ENCODE data around the gene CTXN1.
"Not testable (repeated sequence)": the region's sequence is repeated elsewhere in the genome, so short reads cannot be mapped to it uniquely, and the experiment has no call there.

The CTXN1 gene

GRCh38 chr19:7926021-7926726 lies at the start of gene CTXN1:
TSS of gene CTXN1 (minus strand) at chr19:7926135. CDS start at chr19:7925538, 597 bp downstream.
- DNase-seq: peak; percentile 84

DNA sequence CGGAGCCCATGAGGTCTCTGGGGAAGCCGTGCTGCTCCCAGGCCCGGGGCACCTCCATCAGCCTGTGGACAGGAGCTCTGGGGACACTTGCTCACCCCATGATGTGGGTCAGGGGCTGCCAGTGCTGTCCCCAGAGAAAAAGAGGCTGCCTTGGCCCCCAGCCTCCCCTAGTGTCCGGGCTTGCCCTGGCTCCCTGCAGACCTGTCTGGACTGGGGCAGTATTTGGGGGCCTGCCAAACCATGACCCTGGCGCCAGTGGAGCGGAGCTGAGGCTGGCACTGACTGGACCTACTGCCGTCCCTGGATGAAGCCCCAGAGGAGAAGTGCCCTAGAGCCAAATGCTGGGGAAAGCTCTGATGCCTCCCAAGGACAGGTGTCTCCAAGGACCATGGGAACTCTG lies 49.1 kb upstream of the CTXN1 start:
- no peak for DNase-seq

GRCh38 chr19:7973883-7974282 lies 47.9 kb upstream of the CTXN1 start:
- DNase-seq: no peak

DNA sequence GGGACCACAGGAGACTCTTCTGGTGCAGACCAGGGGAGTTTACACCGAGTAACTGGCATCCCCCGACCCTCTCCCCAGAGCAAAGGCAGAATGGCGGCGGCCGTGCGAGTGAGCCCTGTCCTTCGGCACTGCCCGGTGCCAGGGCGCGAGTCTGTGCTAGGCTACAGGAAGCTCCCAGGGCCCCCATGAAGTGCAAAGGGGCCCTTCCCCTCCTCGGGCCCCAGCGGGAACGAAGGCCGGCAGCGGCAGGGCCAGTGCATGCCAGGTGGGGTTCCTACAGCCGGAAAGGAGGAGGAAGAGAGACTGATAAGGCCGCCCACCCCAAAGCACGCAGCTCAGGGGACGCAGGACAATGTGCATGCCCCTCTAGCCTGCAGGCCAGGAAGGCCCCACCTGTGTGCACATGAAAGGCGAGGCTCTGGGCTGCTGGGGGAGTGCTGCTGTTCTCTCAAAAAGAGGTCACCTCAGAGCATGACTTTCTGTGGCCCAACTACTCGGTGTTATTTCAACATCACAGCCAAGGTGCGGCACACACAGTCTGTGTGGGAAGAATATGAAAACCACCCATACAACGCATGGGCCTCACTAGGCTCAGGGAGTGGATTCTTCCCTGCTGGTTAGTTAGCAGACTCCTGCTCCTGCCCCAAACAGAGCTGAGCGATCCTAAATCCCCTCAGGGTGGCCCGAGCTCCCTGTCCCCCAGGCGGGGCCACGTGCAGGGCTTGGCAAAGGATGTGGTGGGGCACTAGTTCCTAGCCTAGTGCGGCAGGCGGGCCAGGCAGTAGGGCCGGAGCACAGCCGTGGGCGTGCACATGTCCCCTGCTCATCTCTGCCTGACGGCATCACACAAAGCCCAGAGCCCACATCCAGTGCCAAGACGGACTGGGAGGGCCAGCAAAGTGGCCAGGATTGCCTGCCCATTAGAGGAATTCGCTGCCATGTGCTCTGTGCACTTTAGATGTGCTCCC lies 45.9 kb upstream of the CTXN1 start:
- no peak for DNase-seq

GRCh38 chr19:7970716-7971448 lies 44.9 kb upstream of the CTXN1 start:
- peak; percentile 44 for DNase-seq

- no peak for DNase-seq
Observed at GRCh38 chr19:7969555-7969939, 43.6 kb upstream of the CTXN1 start.

DNA sequence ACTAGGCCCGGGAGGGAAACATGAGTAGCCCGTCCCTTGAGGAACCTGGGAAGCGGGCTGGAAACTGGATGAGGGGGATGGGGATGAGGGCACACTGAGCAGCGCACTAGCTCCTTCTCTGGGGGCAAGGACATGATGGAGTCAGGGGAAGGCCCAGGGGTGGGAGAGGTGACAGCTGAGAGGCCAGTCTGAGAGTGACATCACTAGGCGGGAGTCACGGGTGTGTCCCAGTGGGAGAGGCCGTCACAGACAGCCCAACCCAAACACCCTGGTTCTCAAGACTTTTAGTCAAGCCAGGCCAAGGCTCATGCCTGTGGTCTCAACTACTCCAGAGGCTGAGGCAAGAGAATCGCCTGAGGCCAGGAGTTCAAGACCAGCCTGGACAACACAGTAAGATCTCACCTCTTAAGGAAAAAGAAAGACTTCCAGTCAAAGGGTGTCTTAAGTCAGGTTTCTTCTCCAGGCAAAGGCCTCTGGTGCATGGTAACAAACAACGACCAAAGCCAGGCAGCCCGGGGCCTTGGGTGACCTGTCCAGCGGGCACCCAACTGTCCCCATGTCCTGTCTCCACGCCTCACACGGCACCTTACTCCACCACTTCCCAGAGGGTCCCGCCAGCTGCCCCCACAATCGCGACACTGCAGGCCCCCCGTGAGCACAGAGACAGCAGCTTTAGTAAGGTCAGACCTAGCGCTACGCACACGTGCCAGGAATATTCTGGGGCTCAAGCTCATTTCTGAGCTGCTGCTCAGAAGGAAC lies 43.0 kb upstream of the CTXN1 start:
- no peak for DNase-seq

DNA sequence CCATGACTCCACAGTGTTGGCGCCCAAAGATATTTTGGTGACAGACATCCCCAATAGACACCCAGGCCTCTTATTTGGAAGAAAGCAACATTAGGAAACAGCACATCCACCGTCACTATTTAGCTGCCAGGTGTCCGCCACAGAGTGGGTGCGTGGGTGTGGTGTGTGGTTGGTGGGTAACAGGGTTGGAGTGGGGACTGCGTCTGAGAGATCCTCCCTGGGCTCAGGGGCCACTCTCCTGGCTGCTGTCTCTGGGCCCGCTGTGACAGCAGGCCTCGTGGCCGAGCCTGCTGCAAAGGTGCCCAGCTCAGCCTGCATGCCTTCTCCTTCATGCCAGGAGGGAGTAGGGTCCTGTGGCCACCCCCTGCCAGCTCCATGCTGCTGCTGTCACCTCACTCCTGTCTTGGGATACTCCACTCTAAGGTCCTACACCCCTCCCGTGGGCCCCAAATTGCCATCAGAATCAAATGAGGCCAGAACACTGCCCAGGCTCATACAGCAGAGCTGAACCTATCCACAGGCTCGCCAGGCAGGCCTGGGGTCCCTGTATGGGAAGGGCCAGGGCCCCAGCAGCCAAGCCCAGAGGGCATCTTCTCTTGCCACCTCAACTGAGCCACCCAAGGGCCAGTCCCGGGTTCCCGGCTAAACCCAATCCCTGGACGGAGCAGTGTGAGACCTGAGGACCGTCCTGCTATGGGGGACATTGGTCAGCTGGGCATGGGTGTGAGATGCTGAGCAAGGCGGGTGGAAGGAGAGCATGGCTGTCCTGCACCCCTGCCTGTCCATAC lies 42.3 kb upstream of the CTXN1 start:
- DNase-seq: no peak

DNA sequence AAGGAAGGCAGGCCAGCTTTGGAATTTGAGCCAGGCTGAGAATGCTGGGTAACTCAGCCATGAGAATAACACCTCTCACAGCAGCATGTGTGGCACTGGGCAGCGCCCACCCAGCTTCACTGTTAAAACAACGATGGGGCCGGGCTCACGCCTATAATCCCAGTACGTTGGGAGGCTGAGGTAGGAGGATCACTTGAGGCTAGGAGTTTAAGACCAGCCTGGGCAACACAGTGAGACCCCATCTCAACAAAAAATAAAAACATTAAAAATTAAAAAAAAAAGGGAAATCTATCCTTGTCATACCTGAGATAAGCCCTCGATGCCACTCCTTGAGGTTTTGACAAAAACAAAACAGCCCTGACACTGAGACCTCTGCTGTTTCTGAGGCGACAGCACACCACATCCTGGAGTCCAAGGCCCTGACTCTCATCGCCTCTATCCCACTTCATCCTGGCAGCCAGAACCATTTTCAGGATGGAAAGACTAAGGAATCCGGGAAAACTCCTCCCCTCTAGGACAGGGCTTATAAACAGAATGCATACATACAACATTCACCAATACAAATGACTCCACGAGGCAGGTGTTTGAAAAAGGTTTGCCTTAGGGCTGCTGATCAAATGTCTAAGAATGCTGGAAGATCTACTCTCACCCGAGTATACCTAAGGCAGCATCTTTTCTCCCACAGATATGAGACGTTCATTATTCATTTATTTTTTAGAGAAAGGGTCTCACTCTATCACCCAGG lies 40.2 kb upstream of the CTXN1 start:
- DNase-seq: no peak

DNA sequence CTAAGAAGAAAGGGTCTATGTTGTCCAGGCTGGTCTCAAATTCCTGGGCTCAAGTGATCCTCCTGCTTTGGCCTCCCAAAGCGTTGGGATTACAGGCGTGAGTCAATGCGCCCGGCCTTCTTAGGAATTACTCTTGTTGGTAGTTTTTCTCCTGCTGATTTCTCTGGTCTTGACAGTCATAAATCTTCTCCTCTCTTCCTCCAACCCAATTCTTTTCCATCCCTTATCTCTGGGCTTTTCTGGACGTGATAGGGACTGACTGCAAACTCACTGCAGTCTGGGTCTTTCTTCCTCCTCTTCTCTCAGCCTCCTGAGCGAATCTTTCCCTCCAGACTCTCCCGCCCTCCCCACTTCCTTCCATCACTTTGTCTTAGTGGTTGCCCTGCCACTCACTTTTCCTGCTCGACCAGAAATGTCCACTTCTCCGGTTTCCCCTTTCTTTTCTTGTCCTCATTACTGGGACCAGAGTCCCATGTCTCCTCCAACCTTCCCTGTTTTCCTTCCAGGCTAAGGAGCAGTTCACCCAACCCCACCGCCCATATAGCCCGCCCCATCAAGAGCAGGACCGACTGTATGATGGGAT lies 39.4 kb upstream of the CTXN1 start:
- DNase-seq: no peak

- no peak for DNase-seq
Observed at GRCh38 chr19:7963566-7963965, 37.6 kb upstream of the CTXN1 start.

- DNase-seq: no peak
Observed at GRCh38 chr19:7962644-7963268, 36.8 kb upstream of the CTXN1 start.

DNA sequence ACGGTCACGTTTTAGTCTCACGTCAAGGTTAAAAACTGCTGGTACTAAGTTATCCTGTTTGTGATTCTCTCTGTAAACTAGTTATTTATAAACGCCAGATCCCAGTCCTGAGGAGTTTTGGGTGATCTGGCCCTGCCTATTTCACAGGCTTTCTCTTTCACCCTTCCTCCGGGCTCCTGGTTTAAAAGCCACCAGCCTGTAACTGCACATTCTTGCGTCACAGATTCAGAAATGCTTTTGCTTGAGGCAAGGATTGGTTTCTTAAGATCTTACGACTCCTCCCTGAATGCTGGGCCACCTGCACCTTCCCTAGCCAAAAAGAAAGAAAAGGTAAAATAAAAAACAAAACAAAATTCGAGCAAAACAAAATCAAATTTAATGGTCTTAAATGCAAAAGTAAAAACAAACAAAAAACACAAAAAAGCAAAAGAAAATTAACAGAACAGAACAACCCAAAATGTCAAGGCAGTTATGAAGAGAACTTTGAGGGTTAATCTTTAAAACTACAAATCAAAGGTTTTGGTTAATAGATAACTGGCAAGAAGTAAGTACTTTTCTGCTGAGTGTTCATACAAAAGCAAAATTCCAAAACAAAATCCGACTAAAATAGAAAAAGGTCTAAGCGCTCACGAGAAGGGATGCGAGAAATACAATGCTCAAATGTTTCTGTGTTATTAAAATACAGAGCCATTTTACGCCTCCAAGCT lies 36.1 kb upstream of the CTXN1 start:
- DNase-seq: no peak

DNA sequence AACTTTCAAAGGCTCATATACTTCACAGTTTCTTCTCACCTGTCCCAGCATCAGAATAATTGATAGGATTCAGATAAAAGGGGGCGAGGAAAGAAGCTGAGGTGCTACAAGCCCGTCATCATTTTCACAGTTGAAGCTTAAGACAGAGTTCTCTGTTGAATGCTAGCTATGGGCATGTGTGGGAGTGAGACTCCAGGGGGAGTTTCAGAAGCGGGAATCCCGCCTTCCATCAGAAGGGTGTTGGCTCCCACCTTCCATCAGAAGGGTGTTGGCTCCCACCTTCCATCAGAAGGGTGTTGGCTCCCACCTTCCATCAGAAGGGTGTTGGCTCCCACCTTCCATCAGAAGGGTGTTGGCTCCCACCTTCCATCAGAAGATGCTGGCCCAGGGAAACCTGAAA lies 35.1 kb upstream of the CTXN1 start:
- DNase-seq: not testable (repeated sequence)

DNA sequence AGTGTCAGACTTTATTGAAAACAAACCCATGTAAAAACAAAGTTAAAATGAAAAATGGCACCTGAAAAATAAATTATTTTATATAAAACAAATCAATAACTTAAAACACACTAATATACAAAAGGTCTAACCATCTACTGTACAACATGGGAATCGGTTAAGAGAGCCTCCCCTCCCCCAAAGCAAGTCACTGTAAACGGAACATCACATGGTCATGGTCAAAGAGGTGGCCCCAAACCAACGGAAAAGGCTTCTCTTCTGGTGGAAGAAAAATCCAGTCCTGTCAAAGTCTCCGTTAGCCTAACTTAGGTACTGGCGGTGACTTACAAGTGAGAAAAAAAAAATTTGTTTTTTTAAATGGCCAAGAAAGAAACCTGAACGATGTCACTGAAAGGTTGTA lies 33.3 kb upstream of the CTXN1 start:
- DNase-seq: no peak

DNA sequence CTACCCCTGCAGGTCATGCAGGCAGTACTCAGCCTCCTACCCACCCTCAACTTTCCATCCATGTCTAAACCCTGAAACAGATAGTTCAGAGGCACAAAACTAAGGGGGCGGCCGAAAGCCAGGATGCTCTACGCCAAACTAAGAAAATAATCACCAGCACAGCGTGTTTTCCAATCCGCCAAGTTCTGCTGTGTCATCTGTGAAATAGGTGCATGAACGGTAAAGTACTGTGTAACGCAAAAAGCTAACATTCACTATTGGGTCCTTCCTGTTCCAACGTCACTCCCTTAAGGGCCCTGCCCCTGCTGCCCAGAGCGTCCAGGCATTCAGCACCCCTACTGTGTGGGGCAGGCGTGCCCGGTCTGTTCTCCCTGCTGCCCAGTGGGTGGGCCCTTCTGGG lies 29.8 kb upstream of the CTXN1 start:
- no peak for DNase-seq

GRCh38 chr19:7953576-7953975 lies 27.6 kb upstream of the CTXN1 start:
- DNase-seq: no peak

DNA sequence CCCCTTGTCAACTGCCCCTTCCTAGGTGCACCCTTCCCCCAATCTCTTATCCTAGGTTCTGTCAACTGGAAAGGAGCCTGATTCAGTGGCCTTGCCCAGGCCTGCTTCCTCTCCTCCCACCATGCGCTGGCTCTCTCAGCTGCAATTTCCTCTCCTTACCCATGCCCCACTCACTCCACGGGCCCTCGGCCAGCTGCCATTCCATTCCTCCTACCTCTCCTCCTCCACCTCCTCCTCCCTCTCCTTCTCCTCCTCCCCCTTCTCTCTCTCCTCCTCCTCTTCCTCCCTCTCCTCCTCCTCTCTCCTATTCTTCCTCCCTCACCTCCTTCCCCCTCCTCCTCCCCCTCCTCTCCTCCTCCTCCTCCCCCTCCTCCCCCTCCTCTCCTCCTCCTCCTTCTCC lies 27.1 kb upstream of the CTXN1 start:
- DNase-seq: no peak

DNA sequence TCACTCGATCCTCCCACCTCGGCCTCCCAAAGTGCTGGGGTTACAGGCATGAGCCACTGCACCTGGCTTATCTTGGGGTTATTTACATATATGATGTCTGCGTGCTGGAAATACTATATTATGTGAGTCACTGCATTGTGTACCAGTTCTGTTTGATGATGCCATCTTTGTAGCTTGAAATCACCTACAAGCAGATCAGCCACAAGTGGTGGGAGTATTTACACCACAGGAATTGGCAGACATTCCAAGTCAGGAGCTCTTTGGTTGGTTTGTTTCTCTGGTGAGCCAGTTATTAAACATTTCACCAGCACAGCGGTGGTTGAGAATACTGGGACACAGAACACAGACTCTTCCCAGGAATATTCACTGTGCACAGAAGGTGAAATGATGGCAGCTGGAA lies 22.0 kb upstream of the CTXN1 start:
- no peak for DNase-seq
